ENCODE measurements around the gene TMEM218. TPM values are rescaled to one million over a fixed set of nuclear protein-coding genes. Genes with fewer than 3 reads are reported as not detected.
A peak's percentile ranks its signal among the peaks of the same experiment; 100 is the strongest.

The TMEM218 gene
- total RNA-seq, 1 experiment from 2014 or later = 17.9 TPM

DNA sequence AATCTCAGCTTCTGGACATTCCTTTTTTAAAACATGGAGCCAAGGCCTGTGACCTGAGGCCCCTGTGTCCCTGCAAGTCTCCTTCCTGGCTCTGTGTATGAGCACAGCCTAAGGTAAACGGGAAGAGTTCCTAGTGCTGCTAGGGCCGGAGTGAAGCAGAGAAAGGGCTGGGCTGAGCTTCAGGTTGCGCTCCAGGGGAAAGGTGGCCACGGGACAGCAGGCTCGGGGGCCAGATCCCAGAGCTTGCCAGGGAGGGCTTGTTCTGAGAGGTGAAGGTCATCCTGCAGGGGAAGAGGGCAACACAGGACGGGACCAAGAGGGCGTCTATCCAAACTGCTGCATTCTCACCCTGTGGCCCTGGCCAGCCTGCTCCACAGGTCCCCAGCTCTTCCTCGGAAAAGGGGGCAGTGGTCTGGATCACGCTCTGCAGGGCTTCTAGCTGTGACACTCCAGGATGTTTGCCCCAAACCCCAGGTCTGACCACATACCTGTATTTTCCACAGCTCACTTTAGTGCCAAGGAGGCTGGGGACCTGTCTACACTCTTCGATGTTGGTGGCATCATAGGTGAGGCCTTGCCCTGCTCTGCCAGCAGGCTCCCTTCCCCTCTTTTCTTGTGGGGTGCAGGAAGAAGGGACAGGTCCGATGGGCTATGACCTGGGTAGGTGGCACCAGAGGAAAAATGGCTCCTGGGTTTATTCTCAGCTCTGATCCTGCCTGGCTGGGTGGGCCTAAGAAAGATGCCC lies 27.9 kb downstream of the TMEM218 start:
- peak overlapping the region; percentile 68 for H3K4me2 ChIP-seq (ENCODE audit: low read length)
- ATAC-seq (peak; percentile 4), DNase-seq (ENCODE audit: low read depth, low spot score) (no peak)
- no peaks in the 10 kb centered on the region for H3K36me3 ChIP-seq (ENCODE audit: control insufficient read depth in 1 of 2, insufficient read depth in 2 of 2, low read length in 2 of 2)
- CTCF ChIA-PET = interaction anchor here (0.6 to 1.4 kb wide), 2 partner anchors 14 to 110 kb away, joined by 3 to 4 read pairs; no protein-coding TSS in a partner anchor
- H2AFZ ChIP-seq (ENCODE audit: low read depth, low read length, poor library complexity, severe bottlenecking) = no peak overlapping the region
- no peaks in the 10 kb centered on the region for H3K9me3 ChIP-seq (ENCODE audit: control insufficient read depth in 1 of 2, insufficient read depth in 1 of 2, low read depth in 1 of 2, low read length in 2 of 2)
- H3K4me1 ChIP-seq (ENCODE audit: control insufficient read depth in 1 of 2, insufficient read depth in 2 of 2, low read length in 2 of 2) = peaks cover 14 to 75% of the 10 kb centered on the region in 2 experiments; a peak in 3 of 4 replicates
- POLR2A ChIA-PET = interaction anchor here (0.7 to 1.3 kb wide), 4 partner anchors 8 to 1030 kb away, joined by 3 to 7 read pairs (median 6); partner anchors contain the start of gene TMEM218
- RAD21 ChIA-PET (ENCODE audit: low non-redundant PET in 1 of 2, low total read pairs in 2 of 2, uncharacterized antibody in 2 of 2, unreplicated experiment in 2 of 2) = interaction anchor here (0.6 to 1.2 kb wide), 3 partner anchors 8 to 280 kb away, joined by 3 to 6 read pairs (median 5); no protein-coding TSS in a partner anchor
- no peak for TF ChIP-seq ZNF274 (IDR thresholded peaks at IDR 0.05; ENCODE audit: low read depth, low read length)
- TF ChIP-seq YY1 (IDR thresholded peaks at IDR 0.05; ENCODE audit: extremely low read depth, insufficient replicate concordance, low read depth, low read length) = peak; percentile 8
- no peaks in the 10 kb centered on the region for H3K9me2 ChIP-seq (ENCODE audit: insufficient read depth)
- peak overlapping the region in 1 of 2 experiments; percentile 30; a peak in 1 of 4 replicates for H3K4me3 ChIP-seq (replicated peaks in 1 of 2; ENCODE audit: low read depth in 1 of 2, low read length in 2 of 2)
- BruUV-seq (replicated peaks) = no TSS peak
- H3K9ac ChIP-seq (ENCODE audit: low read length) = peak overlapping the region; percentile 45
- no peaks in the 10 kb centered on the region for H4K20me1 ChIP-seq (ENCODE audit: insufficient read depth)
- no peaks in the 10 kb centered on the region for H3K27me3 ChIP-seq (ENCODE audit: insufficient read depth, low read length)
- H3K27ac ChIP-seq (ENCODE audit: low read depth, low read length) = peak overlapping the region; percentile 40
- intact Hi-C loops (cut with micrococcal nuclease) = no loop called here
- no peaks in the 10 kb centered on the region for H3K79me2 ChIP-seq (ENCODE audit: insufficient read depth, low read length)

GRCh38 chr11:125082611-125083311 lies 28.7 kb downstream of the TMEM218 start:
- CTCF ChIA-PET = interaction anchor here (0.6 to 3.0 kb wide), 3 partner anchors 8 to 110 kb away, joined by 3 to 10 read pairs (median 4); no protein-coding TSS in a partner anchor
- no peaks in the 10 kb centered on the region for H3K9me2 ChIP-seq (ENCODE audit: insufficient read depth)
- peak; percentile 37 for DNase-seq (ENCODE audit: low read depth, low spot score)
- H3K36me3 ChIP-seq (ENCODE audit: control insufficient read depth in 1 of 2, insufficient read depth in 2 of 2, low read length in 2 of 2) = no peaks in the 10 kb centered on the region
- peak overlapping the region; percentile 45 for H3K9ac ChIP-seq (ENCODE audit: low read length)
- RAD21 ChIA-PET (ENCODE audit: low non-redundant PET in 1 of 2, low total read pairs in 2 of 2, uncharacterized antibody in 2 of 2, unreplicated experiment in 2 of 2) = interaction anchor here (0.6 to 1.2 kb wide), 4 partner anchors 9 to 281 kb away, joined by 3 to 6 read pairs (median 5); no protein-coding TSS in a partner anchor
- H3K27me3 ChIP-seq (ENCODE audit: insufficient read depth, low read length) = no peaks in the 10 kb centered on the region
- H3K4me3 ChIP-seq (replicated peaks in 1 of 2; ENCODE audit: low read depth in 1 of 2, low read length in 2 of 2) = peak overlapping the region in 1 of 2 experiments; percentile 30; a peak in 1 of 4 replicates
- ATAC-seq = peak; percentile 84
- no peaks in the 10 kb centered on the region for H4K20me1 ChIP-seq (ENCODE audit: insufficient read depth)
- H3K79me2 ChIP-seq (ENCODE audit: insufficient read depth, low read length) = no peaks in the 10 kb centered on the region
- peak overlapping the region; percentile 68 for H3K4me2 ChIP-seq (ENCODE audit: low read length)
- H2AFZ ChIP-seq (ENCODE audit: low read depth, low read length, poor library complexity, severe bottlenecking) = no peak overlapping the region
- no peaks in the 10 kb centered on the region for H3K9me3 ChIP-seq (ENCODE audit: control insufficient read depth in 1 of 2, insufficient read depth in 1 of 2, low read depth in 1 of 2, low read length in 2 of 2)
- intact Hi-C loops (cut with micrococcal nuclease) = no loop called here
- H3K27ac ChIP-seq (ENCODE audit: low read depth, low read length) = peak overlapping the region; percentile 40
- TF ChIP-seq FOSL1 (IDR thresholded peaks at IDR 0.05; ENCODE audit: low read depth) (peak; percentile 64), RAD21 (IDR thresholded peaks at IDR 0.05; ENCODE audit: low read depth) (no peak; the same call in 1 of the 2 replicates), JUND (IDR thresholded peaks at IDR 0.05) (peak; percentile 52), CBX3 (IDR thresholded peaks at IDR 0.05; ENCODE audit: low read depth) (no peak), MAX (IDR thresholded peaks at IDR 0.05) (peak; percentile 68), SP1 (IDR thresholded peaks at IDR 0.05; ENCODE audit: low read depth) (peak; percentile 83), POLR2A (IDR thresholded peaks at IDR 0.05; ENCODE audit: borderline replicate concordance, extremely low read depth, insufficient read depth, insufficient read length) (no peak), YY1 (IDR thresholded peaks at IDR 0.05; ENCODE audit: extremely low read depth, insufficient replicate concordance, low read depth, low read length) (no peak), ELF1 (IDR thresholded peaks at IDR 0.05; ENCODE audit: borderline replicate concordance, low read depth) (no peak), POLR2AphosphoS5 (IDR thresholded peaks at IDR 0.05; ENCODE audit: low read depth, low read length) (0 out of 2 replicates have a peak, but pooled peaks have one; percentile 18), ZFX (IDR thresholded peaks at IDR 0.05) (no peak)
- POLR2A ChIA-PET = interaction anchor here (0.7 to 1.3 kb wide), 4 partner anchors 8 to 1030 kb away, joined by 3 to 7 read pairs (median 6); partner anchors contain the start of gene TMEM218
- no TSS peak for BruUV-seq (replicated peaks)
- peaks cover 12 to 68% of the 10 kb centered on the region in 2 experiments; a peak in 3 of 4 replicates for H3K4me1 ChIP-seq (ENCODE audit: control insufficient read depth in 1 of 2, insufficient read depth in 2 of 2, low read length in 2 of 2)

All from HCT116 (cell line).